Activated CD8-positive, alpha-beta memory T cell treated with anti-CD3 and anti-CD28 coated beads, Interleukin-2, amount 50 U/mL, for 1 hour (primary cell): ENCODE results near the gene C2orf92.

Source experiments
- DNase-seq: peaks from one replicate; pipeline ENCODE4 v3.0.0-alpha.2; 2020; ENCODE audit errors: extremely low read depth

The C2orf92 gene

DNA sequence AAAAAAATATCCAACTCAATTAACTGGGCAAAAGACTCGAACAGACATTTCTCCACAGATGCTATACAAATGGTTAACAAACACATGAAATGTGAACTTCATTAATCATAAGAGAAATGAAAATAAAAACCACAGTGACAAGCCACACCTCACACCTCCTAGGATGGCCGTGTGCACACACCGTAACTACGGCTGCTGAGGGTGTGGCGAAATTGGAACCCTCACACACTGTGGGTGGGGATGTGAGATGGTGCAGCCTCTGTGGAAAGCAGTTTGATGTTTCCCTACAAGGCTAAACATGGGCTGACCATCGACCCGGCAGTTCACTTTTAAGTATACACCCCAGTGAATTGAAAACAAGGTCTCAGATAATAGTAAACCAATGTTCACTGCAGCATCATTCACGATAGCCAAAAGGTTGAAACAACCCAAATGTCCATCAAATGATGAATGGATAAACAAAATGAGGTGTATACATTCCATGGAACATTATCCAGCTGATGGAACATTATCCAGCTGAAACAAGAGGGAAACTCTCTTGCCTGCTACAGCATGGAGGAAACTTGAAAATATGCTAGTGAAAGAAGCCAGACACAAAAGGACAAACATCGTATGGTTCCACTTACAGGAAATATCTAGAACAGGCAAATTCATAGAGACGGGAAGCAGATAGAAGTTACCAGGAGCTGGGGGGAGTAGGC lies 76.1 kb downstream of the C2orf92 start:
- no peak for DNase-seq

DNA sequence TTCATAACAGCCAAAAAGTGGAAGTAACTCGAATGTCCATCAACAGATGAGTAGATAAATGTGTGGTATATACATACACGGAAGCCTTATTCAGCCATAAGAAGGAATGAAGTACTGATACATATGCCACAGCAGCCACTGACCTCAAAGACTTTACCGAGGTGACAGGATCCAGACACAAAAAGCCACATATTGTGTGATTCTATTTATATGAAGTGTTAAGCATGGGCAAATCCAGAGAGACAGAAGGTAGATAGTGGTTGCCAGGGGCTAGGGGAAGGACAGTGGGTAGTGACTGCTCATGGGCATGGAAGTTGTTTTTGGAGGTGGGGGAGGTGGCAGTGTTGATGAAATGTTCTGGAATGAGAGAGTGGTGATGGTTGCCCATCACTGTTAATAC lies 77.8 kb downstream of the C2orf92 start:
- DNase-seq, result no peak

DNA sequence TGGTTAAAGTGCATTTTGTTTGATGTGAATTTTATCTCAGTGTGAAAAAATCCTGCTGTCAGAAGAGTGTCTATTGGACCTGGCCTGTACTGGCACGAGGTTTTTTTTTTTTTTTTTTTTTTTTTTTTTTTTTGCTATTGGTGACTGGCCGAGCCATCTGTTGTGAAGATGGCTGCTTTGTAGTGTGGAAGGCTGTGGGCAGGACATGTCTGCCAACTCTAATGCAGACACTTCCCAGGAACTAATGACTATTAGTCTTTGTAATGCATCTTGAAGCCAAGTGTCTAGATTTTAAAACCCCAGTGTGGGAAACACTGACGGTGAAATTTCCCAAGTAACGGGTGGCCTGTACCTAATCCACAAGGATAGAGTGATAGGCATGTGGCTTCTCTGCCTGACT lies 78.2 kb downstream of the C2orf92 start:
- no peak for DNase-seq

DNA sequence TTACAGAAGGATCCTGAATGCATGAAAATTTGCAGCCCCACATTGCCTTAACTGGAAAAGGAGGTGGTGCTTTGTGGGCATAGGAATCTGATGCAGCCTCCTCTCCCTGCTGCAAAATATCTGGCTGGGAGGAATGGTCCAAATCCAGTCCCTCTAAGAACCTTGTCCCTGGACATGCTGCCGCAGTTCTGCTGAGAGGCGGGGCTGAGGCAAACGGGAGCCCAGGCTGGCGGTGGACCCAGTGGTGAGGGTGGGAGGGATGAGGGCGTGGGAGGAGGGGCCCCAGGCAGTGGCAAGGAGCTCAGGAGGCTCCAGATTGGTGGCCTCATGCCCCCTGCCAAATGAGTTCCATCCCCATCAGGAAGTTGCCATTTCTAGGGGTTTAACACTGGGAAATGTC lies 80.1 kb downstream of the C2orf92 start:
- DNase-seq, result no peak

DNA sequence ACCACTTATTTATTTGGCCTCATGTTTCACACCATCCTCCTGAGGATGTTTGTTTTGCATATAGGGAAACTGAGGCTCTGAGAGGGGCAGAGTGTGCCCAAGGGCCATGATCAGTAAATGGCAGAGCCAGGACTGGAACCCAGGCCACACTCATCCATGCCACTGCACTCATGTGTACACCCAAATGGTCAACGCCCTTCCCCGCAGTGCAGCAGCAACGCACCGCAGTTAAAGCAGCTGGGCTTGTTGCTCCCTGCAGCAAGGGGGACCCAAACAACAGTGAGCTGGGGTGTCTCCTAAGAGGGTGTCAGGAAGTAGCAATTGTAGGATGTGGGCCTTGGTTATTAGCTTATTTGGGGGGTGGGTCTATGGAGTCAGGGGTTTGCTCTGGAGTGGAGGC lies 80.5 kb downstream of the C2orf92 start:
- no peak for DNase-seq

DNA sequence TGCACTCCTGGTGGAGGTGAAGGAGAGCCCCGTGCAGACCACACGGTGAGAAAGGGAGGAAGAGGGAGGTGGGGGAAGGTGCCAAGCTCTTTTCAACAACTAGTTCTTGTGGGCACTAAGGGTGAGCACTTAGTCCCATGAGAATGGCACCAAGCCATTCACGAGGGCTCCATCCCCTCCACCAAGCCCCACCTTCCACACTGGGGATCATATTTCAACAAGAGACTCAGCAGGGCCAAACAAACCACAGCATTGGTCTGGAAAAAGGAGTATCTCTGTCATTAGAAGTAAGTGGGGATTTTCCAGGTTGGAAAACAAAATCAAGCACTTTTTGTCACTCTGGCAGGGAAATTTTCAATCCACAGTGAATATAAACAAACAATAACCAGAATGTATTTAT lies 82.2 kb downstream of the C2orf92 start:
- no peak for DNase-seq
